Sigmoid colon (tissue), 7 donors: ENCODE measurements around the gene KIF17. TPM values are rescaled to one million over a fixed set of nuclear protein-coding genes. Genes with fewer than 3 reads are reported as not detected.
"Not testable (repeated sequence)": the region's sequence is repeated elsewhere in the genome, so short reads cannot be mapped to it uniquely, and the experiment has no call there.

Experiments used
- DNase-seq: peaks from one replicate; pipeline ENCODE4 v3.0.0-alpha.2; 2019
- H3K27ac ChIP-seq, 4 donors: fragments of 200-600 bp; sonication (generic); one replicate each; pipeline ENCODE4 v1.5.1; 2016 to 2019; ENCODE audit warnings: mild to moderate bottlenecking in 1 of 4
- H3K27me3 ChIP-seq, 3 donors: fragments of 200-600 bp; sonication (generic); one replicate each; pipeline ENCODE4 v1.5.1; 2019; ENCODE audit warnings: mild to moderate bottlenecking in 1 of 3
- H3K36me3 ChIP-seq, 4 donors: fragments of 200-600 bp; sonication (generic); one replicate each; pipeline ENCODE4 v1.5.1; 2016 to 2019
- H3K4me1 ChIP-seq, 4 donors: fragments of 200-600 bp; sonication (generic); one replicate each; pipeline ENCODE4 v1.5.1; 2017 to 2019
- H3K4me3 ChIP-seq, 4 donors: fragments of 200-600 bp; sonication (generic); one replicate each; pipeline ENCODE4 v1.5.1; 2017 to 2019; ENCODE audit warnings: mild to moderate bottlenecking in 2 of 4, moderate library complexity in 1 of 4
- H3K9me3 ChIP-seq, 4 donors: fragments of 200-600 bp in 3 of 4; sonication (generic) in 3 of 4; one replicate each; pipeline versions ENCODE4 v1.5.1 to v1.6.1; 2013 to 2019
- CTCF ChIP-seq, 4 experiments: fragments of 450-650 bp in 3 of 4; fragments of 200-600 bp in 1 of 4; IDR thresholded peaks; one replicate each; pipeline ENCODE4 v1.5.1; 2016 to 2019; ENCODE audit warnings: antibody characterized with exemption in 4 of 4, mild to moderate bottlenecking in 3 of 4, moderate library complexity in 2 of 4
- EP300 ChIP-seq, 4 donors: sonication (generic); formaldehyde crosslinking; IDR thresholded peaks; one replicate each; pipeline ENCODE4 v1.6.1; 2017; ENCODE audit warnings: antibody characterized with exemption in 4 of 4
- POLR2A ChIP-seq, 2 donors: fragments of 450-650 bp; IDR thresholded peaks; one replicate each; pipeline ENCODE4 v1.6.1; 2016; ENCODE audit warnings: antibody characterized with exemption in 2 of 2, mild to moderate bottlenecking in 2 of 2, moderate library complexity in 2 of 2
- POLR2AphosphoS5 ChIP-seq, 4 donors: sonication (generic); formaldehyde crosslinking; IDR thresholded peaks; one replicate each; pipeline ENCODE4 v1.6.1; 2017; ENCODE audit warnings: antibody characterized with exemption in 4 of 4
- WGBS, 2 donors: extraction: QIAGEN DNeasy Blood & Tissue Kit; methylation state at CpG; one replicate each; pipeline ENCODE4 v1.1.7; 2013; 5-methylcytosine and 5-hydroxymethylcytosine counted together
- intact Hi-C: fragments of 100-400 bp; cut with DNase I; formaldehyde crosslinking; loops from one replicate; pipeline ENCODE4 v1.15.1; 2023
- polyA plus RNA-seq, 3 donors: library from polyadenylated mRNA; stranded (reverse); fragments of 200-250 nt; gene quantifications; one replicate each; pipeline ENCODE4 v1.2.3, GENCODE V29; 2013
- total RNA-seq, 4 donors: library from RNA; depleted of rRNA; stranded (reverse); fragments of >200 nt; gene quantifications; one replicate each; pipeline ENCODE4 v1.1.0, GENCODE V29; 2016
- donor health status: healthy with polysubstance abuse.
- donor health status: Bipolar disorder and iron deficiency.
- donor health status: healthy.

Gene KIF17
- total and polyA plus RNA-seq, 7 donors, result 0.54 to 2.4 (median 1.4) TPM

GRCh38 chr1:20721117-20722061, 3.6 kb upstream of the KIF17 start:
- intact Hi-C loops, result no loop called here
- DNase-seq, result peak; percentile 61
- WGBS, 2 donors, result 91 to 93% methylated on average over 29 of the region's 29 CpGs
- no peaks in the 10 kb centered on the region for H3K9me3 ChIP-seq
- no peak overlapping the region for H3K4me3 ChIP-seq
- H3K36me3 ChIP-seq, result no peaks in the 10 kb centered on the region
- TF ChIP-seq CTCF (IDR thresholded peaks at IDR 0.05) (no peak), EP300 (IDR thresholded peaks at IDR 0.05) (no peak), POLR2AphosphoS5 (IDR thresholded peaks at IDR 0.05) (no peak), POLR2A (IDR thresholded peaks at IDR 0.05) (no peak)
- no peak overlapping the region for H3K27ac ChIP-seq
- H3K4me1 ChIP-seq, result peaks cover 0 to 13% (median 10%) of the 10 kb centered on the region in 4 donors
- H3K27me3 ChIP-seq, result no peaks in the 10 kb centered on the region

- no peak for TF ChIP-seq POLR2A (IDR thresholded peaks at IDR 0.05)
- TF ChIP-seq EP300 (IDR thresholded peaks at IDR 0.05), result no peak
- no peak for TF ChIP-seq CTCF (IDR thresholded peaks at IDR 0.05)
- no peak for TF ChIP-seq POLR2AphosphoS5 (IDR thresholded peaks at IDR 0.05)
- no peaks in the 10 kb centered on the region for H3K36me3 ChIP-seq
These were observed 2.9 kb upstream of the KIF17 start for GRCh38 chr1:20720631-20721091.

GRCh38 chr1:20719871-20720620, 2.2 kb upstream of the KIF17 start:
- no peak for TF ChIP-seq EP300 (IDR thresholded peaks at IDR 0.05)
- TF ChIP-seq CTCF (IDR thresholded peaks at IDR 0.05), result no peak
- no peak for TF ChIP-seq POLR2A (IDR thresholded peaks at IDR 0.05)
- Histone ChIP-seq H3K27me3 (peaks cover 0 to 3% (median 0%) of the 10 kb centered on the region in 3 donors), H3K4me1 (peaks cover 0 to 13% (median 10%) of the 10 kb centered on the region in 4 donors), H3K27ac (no peak overlapping the region), H3K4me3 (no peak overlapping the region), H3K36me3 (no peaks in the 10 kb centered on the region), H3K9me3 (no peaks in the 10 kb centered on the region)
- intact Hi-C loops, result no loop called here
- 76 to 87% methylated on average over 5 of the region's 5 CpGs for WGBS, 2 donors
- DNase-seq, result peak; percentile 48

More at GRCh38 chr1:20720631-20721091, 2.9 kb upstream of the KIF17 start:
- Histone ChIP-seq H3K9me3 (no peaks in the 10 kb centered on the region), H3K27ac (no peak overlapping the region), H3K4me1 (peaks cover 0 to 13% (median 10%) of the 10 kb centered on the region in 4 donors), H3K4me3 (no peak overlapping the region), H3K27me3 (peaks cover 0 to under 1% (median 0%) of the 10 kb centered on the region in 3 donors)
- intact Hi-C loops, result no loop called here
- 90% methylated on average over 12 of the region's 12 CpGs for WGBS, 2 donors
- peak; percentile 48 for DNase-seq

GRCh38 chr1:20719261-20719660, 1.5 kb upstream of the KIF17 start:
- H3K36me3 ChIP-seq, result no peaks in the 10 kb centered on the region
- no peak overlapping the region for H3K4me3 ChIP-seq
- peaks cover 0 to 13% (median 10%) of the 10 kb centered on the region in 4 donors for H3K4me1 ChIP-seq
- DNase-seq, result peak; percentile 35
- no peaks in the 10 kb centered on the region for H3K9me3 ChIP-seq
- H3K27ac ChIP-seq, result no peak overlapping the region
- 89 to 91% methylated on average over 8 of the region's 8 CpGs for WGBS, 2 donors
- peaks cover 0 to 3% (median 0%) of the 10 kb centered on the region in 3 donors for H3K27me3 ChIP-seq
- TF ChIP-seq EP300 (IDR thresholded peaks at IDR 0.05) (no peak), POLR2A (IDR thresholded peaks at IDR 0.05) (no peak), POLR2AphosphoS5 (IDR thresholded peaks at IDR 0.05) (no peak), CTCF (IDR thresholded peaks at IDR 0.05) (no peak)
- intact Hi-C loops, result no loop called here

- peaks cover 0 to 13% (median 10%) of the 10 kb centered on the region in 4 donors for H3K4me1 ChIP-seq
- peak overlapping the region in 2 of 4 donors; percentile 7 to 9 for H3K27ac ChIP-seq
- DNase-seq, result peak; percentile 56
- WGBS, 2 donors, result 46 to 63% methylated on average over 17 of the region's 17 CpGs
- H3K4me3 ChIP-seq, result peak overlapping the region in 3 of 4 donors; percentile 46 to 55 (median 48)
- H3K27me3 ChIP-seq, H3K9me3 ChIP-seq, H3K36me3 ChIP-seq, intact Hi-C loops: not testable (repeated sequence)
These were observed 606 bp upstream of the KIF17 start for GRCh38 chr1:20718343-20718882.
